Umbilical cord (tissue), 2 donors: ENCODE measurements around the gene FRMD8. TPM values are rescaled to one million over a fixed set of nuclear protein-coding genes. Genes with fewer than 3 reads are reported as not detected.

Source experiments
- DNase-seq: peaks from one replicate; pipeline ENCODE4 v3.0.0-alpha.2; 2015; ENCODE audit warnings: low spot score
- total RNA-seq: library from RNA; depleted of rRNA; stranded (reverse); fragments of >200 nt; gene quantifications from one replicate; pipeline ENCODE4 v1.2.3, GENCODE V29; 2014; ENCODE audit warnings: low replicate concordance; ENCODE audit not compliant: insufficient read depth

Gene FRMD8, protein sequence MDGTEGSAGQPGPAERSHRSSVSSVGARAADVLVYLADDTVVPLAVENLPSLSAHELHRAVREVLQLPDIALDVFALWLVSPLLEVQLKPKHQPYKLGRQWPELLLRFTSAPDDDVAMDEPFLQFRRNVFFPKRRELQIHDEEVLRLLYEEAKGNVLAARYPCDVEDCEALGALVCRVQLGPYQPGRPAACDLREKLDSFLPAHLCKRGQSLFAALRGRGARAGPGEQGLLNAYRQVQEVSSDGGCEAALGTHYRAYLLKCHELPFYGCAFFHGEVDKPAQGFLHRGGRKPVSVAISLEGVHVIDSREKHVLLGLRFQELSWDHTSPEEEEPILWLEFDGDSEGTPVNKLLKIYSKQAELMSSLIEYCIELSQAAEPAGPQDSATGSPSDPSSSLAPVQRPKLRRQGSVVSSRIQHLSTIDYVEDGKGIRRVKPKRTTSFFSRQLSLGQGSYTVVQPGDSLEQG
- 80.2 TPM for total RNA-seq

DNA sequence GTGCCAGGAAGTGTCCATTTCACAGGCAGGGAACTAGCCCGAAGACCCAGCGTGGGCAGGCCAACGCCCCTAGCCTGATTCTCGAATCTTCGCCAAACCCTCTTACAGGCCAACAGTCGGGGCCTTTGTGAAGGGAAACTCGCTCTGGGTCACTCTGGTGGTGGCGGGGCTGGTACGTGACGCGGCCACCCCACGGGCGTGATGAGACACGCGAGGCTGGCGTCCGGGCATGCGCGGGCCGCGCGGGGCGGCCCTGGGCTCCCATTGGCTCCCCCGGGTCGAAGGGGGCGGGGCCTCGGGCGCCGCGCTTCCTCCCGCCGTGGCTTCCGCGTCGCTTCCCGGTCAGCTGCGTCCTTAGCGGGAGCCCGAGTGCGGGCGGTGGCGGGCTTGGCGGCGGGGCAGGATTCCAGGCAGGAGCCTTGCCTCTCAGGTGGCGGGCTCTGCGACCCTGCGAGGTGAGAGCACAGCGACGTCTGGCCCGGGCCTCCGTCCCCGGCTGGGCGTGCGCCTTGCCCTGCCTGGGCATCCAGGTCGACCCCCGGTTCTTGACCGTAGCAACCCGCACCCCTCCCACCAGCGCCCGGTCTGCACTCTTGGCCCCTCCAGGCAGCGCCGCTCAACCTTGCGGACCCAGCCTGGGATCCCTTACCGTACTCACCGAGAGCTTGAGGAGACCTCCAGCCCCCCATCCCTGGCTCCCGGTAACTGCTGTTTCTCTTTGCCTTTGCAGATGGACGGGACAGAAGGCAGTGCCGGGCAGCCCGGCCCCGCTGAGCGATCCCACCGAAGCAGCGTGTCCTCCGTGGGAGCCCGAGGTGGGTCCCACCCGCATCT lies at the start of gene FRMD8:
Gene FRMD8, plus strand, starts transcription at position 331 of the 834 bp plus-strand sequence. Its CDS starts 400 bp downstream, at position 731.
- peak; percentile 89 for DNase-seq

DNA sequence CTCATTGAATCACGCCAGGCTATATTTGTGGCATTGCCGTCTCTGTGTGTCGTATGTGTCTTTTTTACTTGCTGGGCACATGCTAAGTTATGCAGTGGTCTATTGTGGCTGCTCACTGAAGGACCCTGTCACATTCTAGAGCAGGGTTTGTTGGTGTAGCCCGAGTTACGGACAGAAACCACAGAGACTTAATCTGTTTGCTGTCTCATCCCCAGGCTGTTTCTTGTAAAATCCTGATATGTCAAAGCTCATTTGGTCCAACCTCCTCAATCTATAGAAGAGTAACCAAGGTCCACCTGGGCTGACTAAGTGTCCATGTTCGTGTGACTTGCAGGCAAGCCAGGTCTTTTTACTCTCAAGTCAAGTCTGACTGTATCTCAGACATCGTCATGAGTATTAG lies 47.8 kb upstream of the FRMD8 start:
- no peak for DNase-seq

DNA sequence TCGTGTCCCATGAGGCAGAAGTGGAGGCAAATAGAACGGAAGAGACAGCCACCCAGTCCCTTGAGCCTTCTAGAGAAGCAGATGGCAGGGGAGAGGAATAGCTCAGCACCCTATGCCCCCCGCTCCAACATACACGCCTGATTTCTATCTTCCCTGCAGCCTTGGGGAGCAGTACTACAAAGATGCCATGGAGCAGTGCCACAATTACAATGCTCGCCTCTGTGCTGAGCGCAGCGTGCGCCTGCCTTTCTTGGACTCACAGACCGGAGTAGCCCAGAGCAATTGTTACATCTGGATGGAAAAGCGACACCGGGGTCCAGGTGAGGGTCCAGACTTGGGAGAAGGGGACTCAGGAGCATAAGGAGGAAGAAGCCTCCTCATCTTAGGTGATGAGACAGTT lies 46.2 kb upstream of the FRMD8 start:
- DNase-seq = no peak

DNA sequence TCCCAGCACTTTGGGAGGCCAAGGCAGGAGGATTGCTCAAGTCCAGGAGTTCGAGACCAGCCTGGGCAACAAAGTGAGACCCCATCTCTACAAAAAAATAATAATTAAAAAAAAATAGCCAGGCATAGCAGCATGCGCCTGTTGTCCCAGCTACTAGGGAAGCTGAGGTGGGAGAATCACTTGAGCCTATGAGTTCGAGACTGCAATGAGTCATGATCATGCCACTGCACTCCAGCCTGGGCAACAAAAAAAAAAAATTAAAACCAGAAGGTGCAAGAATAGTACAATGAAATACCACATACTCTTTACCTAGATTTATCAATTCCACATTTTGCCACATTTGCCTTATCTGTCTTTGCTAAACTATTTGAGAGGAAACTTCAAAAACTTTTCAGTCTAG lies 44.6 kb upstream of the FRMD8 start:
- no peak for DNase-seq

DNA sequence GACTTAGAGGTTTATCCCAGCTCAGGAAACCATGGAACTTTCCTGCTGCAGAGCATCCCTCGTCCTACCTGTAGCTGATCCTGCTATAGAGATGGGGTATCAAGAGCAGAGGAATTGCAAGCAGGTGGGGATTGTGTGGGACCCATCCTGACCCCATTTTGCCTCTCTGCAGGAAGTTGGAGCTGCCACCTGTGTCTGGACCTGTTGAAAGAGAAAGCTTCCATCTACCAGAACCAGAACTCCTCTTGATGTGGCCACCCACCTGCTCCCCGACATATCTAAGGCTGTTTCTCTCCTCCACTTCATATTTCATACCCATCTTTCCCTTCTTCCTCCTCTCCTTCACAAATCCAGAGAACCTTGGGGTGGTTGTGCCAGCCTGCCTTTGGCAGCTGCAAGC lies 34.9 kb upstream of the FRMD8 start:
- DNase-seq = no peak

DNA sequence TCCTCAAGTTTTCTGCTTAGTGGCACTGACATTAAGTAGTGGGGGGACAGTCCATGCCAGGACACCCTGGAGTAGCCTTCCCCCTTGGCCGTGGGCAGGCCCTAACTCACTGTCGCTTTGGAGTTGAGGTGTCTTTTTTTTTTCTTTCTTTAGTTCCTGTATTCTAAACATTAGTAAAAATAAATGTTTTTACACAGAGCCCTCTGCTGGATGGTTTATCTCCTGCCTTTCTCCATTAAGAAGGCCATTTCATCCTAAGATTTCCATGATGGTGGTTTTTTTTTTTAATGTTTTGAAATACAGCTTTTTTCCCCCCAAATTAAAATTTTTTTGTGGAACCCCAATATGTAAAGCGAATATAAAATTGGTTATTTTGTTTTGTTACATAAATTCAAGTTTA lies 33.7 kb upstream of the FRMD8 start:
- no peak for DNase-seq

DNA sequence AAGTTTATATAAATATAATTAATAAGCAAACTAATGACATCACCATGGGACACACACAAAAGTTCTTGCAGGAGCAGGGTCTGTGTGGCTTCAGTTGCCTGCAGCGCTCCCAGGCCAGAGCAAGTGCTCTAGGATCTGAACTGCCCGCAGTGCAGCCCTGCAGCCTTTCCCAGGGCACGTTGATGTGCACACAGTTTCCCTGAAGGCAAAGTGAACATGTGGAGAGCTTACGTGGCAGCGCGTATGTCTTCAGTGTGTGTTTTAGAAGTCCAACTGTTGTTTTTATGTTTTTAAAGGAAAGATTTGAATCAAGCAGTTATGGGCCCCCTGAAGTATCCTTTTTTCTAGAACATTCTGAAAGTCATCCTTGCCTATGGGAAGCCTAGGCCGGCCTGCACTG lies 33.1 kb upstream of the FRMD8 start:
- DNase-seq = no peak

DNA sequence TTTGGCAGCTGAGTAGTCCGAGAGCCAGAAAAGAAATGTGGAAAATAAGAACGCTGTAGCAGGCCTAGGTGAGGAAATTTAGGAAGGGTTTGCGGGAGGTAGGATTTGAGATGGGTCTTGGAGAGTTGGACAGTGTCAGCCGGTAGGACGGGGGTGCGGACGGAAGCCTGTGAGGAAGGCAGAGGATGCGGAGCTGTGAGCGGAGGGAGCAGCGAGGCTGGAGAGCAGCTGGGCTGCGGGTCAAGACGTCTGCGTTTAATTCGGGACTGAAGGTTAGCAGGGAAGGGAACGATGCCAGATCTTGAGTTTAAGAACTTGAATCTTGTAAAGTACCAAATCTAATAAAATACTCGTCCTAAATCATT lies 32.6 kb upstream of the FRMD8 start:
- no peak for DNase-seq

DNA sequence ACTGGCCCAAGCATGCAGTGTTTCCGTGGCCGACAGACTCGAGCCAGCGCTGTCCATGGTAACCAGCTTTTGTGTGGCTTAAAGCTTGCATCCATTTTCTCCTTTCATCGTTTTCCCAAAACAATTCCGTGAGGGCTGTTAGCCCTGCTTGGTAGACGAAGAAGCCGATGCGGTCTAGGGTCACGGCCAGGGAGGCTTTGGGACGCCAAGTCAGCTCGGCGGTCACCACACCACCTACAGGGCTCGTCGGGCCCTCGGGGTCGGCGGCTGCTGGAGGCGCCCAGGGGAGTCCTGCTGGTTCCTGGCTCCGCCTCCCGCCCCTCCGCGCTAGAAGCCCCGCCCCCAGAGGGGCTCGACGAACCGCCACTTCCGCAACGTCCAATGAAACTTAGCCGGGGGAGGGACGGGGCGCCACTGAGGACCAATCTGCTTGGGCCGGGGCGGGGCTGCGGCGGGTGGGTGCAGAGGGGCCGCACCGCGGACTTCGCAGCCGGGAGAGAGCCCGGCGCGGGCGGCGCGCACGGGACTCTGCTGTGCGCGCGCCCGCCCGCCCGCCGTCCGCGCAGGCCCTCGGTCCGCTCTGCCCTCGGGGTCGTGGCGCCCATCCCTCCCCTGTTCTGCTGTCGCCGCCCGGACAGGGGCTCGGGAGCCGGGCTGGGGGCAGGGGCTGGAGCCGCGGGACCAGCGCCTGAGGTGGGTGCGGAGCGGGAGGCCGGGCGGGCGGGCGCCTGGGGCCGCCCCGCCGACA lies 32.0 kb upstream of the FRMD8 start, which contains the start of gene TIGD3:
Gene TIGD3, plus strand, starts transcription at position 487 of the 748 bp plus-strand sequence. CDS start 1,058 bp downstream, outside the sequence.
- DNase-seq = peak; percentile 98

DNA sequence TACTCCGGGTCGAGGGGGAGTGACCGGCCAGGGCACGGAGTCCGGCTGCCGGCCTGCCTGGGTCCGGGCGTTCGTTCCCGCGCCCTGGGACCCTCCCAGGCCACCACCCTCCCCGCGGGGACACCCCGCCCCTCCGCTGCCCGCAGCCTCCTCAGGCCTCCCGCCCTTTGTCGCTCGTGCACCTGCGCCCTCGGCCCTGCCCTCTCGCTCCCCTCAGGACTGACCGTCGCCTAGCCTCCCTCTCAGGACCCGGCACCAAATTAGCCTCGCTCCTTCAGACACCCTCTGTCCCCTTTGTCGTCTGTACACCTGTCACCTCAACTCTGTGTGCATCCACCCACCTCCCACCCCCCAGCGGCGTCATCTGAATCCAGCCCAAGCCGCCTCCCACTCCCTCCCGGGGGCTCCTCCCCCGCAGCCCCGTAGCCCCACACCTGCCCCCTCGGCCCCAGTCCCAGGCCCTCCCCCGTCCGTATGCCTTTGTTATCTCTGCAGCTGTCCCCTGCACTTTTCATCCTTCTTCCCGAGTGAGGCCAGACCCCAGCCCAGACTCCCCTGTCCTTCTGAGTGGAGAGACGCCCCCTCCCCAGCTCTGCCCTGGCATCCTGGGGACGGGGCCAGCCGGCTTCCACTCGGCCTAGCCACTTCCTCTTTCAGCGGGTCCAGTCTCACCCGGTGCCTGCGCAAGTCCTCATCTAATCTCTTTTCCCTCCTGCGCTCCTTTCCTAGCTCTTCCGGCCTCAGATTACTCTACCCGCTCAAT lies 31.2 kb upstream of the FRMD8 start:
- peak; percentile 18 for DNase-seq

DNA sequence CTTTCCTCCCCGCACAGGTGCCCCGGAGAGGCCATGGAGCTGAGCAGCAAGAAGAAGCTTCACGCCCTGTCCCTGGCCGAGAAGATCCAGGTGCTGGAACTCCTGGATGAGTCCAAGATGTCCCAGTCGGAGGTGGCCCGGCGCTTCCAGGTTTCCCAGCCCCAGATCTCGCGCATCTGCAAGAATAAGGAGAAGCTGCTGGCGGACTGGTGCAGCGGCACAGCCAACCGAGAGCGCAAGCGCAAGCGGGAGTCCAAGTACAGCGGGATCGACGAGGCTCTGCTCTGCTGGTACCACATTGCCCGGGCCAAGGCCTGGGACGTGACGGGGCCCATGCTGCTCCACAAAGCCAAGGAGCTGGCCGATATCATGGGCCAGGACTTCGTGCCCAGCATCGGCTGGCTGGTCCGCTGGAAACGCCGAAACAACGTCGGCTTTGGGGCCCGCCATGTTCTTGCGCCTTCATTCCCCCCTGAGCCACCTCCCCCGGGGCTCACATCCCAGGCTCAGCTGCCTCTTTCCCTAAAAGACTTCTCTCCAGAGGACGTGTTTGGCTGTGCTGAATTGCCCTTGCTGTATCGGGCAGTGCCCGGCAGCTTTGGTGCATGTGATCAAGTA lies 30.6 kb upstream of the FRMD8 start:
- DNase-seq = peak; percentile 45

DNA sequence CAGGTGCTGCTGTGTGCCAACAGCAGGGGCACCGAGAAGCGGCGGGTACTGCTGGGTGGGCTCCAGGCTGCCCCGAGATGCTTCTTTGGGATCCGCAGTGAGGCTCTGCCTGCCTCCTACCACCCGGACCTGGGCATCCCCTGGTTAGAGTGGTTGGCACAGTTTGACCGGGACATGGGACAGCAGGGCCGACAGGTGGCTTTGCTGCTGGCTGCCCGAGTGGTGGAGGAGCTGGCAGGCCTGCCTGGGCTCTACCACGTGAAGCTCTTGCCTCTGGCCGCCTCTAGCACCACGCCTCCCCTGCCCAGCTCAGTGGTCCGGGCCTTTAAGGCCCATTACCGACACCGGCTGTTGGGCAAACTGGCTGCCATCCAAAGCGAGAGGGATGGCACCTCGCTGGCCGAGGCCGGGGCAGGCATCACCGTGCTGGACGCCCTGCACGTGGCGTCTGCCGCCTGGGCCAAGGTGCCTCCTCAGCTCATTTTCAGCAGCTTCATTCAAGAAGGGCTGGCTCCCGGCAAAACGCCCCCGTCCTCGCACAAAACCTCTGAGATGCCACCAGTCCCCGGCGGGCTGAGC lies 30.0 kb upstream of the FRMD8 start:
- no peak for DNase-seq

DNA sequence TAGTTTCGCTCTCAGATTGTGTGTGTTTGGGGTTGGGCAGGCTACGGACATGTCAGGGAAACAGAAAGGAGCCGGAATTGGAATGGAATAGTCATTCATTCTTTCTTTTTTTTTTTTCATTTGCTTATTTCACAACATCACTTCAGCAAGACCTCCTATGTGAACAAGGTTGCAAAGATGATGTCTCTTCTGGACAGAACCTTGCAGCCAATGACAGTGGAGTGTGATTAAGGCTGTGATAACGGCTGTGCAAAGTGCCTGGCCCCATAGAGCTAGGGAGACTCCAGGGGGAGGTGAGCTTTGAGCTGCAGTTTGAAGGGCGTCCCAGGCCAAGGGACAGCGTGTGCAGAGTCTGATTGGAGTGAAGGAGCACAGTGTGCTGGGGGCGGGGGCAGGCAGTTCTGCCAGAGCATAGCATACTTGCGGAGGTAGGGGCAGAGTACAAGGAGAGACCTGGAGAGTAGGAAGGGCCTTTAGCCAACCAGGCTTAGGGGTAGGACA lies 28.5 kb upstream of the FRMD8 start:
- DNase-seq = no peak

DNA sequence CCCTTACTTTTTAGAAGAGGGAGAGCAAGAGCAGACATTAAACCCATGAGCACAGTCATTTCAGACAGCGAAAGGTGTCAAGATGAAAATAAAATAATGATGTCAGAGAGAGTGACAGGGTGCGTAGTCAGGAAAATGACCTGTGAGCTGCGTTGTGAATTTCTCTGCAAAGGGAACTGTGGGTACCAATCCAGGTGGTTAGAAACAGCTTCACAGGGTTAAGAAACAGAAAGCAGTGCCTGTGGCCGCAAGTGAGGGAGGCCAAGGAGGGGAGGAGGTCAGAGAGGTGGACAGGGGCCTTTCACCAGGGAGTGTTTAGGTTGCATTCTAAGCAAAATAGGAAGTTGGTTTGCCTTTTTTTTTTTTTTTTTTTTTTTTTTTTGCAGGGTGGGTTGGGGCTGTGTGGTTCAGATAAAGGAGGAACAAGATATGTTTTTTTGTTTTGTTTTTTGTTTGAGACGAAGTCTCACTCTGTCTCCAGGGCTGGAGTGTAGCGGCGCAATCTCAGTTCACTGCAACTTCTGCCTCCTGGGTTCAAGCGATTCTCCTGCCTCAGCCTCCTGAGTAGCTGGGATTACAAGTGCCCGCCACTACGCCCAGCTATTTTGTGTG lies 24.0 kb upstream of the FRMD8 start:
- no peak for DNase-seq

DNA sequence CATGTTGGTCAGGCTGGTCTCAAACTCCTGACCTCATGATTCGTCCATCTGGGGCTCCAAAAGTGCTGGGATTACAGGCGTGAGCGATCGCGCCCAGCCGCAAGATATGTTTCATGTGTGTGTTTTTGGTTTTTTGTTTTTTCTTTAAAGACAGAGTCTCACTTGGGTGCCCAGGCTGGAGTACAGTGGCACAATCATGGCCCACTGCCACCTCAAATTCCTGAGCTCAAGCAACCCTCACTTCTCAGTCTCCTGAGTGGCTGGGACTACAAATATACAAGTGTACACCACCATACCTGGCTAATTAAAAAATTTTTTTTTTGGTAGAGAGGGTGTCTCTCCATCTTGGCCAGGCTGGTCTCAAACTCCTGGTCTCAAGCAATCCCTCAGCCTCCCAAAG lies 23.5 kb upstream of the FRMD8 start:
- DNase-seq = no peak

DNA sequence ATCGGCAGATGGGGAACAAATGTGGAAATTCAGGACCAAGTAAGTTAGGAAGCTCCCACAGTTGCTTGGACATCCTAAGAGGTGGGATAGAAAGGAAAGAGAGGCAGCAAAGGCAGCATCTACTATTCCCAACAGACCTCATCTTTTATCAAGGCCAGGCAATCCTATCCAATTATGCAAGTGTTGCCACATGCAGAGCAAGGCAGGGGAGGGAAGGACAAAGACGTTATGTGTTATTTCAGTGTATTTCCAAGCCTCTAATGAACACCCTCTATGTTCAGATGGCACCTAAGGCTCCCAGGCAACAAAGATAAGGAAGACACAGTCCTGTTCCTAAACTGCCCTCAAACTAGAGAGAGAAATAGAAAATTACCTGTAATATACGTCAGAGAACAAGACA lies 22.7 kb upstream of the FRMD8 start:
- DNase-seq = no peak

DNA sequence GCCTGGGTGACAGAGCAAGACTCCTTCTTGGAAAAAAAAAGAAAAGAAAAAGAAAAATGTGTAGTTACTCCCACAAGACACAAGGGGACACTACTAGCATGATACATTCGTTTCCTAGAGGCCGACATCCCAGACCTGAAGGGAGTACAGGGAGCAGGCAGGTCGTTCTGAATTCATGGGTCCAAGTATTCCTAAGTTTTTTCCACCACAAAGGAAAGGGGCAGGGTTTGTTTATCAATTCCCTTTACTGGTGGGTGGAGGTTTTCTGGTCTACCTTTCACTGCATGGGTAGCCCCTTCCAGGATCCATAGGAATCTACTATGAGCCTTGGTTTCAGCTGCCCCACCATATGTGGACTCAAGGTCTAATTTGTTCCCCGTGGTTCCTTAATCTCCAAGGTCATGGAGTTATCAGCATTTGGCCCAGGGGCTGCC lies 20.1 kb upstream of the FRMD8 start:
- peak; percentile 81 for DNase-seq

DNA sequence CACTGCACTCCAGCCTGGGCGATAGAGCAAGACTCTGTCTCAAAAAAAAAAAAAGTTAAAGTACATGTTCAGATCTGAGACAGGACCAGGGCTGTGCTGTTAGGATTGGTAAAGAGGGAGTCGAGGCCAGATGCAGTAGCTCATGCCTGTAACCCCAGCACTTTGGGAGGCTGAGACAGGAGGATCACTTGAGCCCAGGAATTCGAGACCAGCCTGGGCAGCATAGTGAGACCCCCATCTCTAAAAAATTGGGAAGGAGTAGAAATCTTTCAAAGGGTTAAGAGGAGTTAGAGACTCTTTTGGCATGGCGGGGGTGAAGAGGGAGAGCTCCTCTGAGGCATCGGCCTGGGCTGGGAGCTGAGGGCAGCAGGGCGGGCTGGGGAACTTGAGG lies 15.8 kb upstream of the FRMD8 start:
- DNase-seq = no peak

DNA sequence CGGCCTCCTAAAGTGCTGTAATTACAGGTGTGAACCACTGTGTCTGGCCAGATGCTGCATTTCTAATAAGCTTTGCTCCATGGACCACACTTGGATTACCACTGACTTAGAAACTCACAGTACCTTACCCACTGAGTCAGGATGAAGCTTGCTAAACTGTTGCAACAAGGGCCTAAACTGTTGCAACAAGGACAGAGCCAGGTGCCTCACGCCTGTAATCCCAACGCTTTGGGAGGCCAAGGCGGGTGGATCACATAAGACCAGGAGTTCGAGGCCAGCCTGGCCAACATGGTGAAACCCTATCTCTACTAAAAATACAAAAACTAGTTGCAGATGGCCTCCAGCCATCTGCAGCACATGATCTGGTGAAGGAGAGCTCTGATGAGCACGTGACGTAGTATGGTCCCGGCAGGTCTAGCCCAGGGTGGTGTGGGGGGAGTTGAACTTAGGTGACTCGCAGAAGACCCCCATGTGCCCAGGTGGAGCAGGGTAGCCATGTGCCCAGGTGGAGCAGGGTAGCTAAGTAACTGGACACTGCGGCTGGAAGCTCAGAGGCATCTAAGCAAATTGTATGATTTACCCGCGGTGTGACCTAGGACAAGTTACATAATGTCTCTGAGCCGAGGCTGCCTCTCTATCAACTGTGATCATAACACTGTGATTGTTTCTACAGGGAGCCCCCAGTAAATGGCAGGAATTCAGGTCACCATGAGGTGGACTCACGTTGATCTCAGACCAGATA lies 12.4 kb upstream of the FRMD8 start:
- DNase-seq = no peak
